ENCODE data around the gene CCL11.
A peak's percentile ranks its signal among the peaks of the same experiment; 100 is the strongest.

Gene CCL11

GRCh38 chr17:34252095-34252443, 33.5 kb upstream of the CCL11 start:
- H3K4me3 ChIP-seq (ENCODE audit: low read depth, low read length), result no peak overlapping the region
- TF ChIP-seq CTCF (IDR thresholded peaks at IDR 0.05; ENCODE audit: low read depth, low read length), result no peak

GRCh38 chr17:34252444-34253138, 33.0 kb upstream of the CCL11 start:
- no peak overlapping the region for H3K4me3 ChIP-seq (ENCODE audit: low read depth, low read length)
- TF ChIP-seq CTCF (IDR thresholded peaks at IDR 0.05; ENCODE audit: low read depth, low read length), result no peak

- no peak for TF ChIP-seq CTCF (IDR thresholded peaks at IDR 0.05; ENCODE audit: low read depth, low read length)
- H3K4me3 ChIP-seq (ENCODE audit: low read depth, low read length), result no peak overlapping the region
Measured at GRCh38 chr17:34253139-34253525, 32.4 kb upstream of the CCL11 start.

- no peak for TF ChIP-seq CTCF (IDR thresholded peaks at IDR 0.05; ENCODE audit: low read depth, low read length)
- H3K4me3 ChIP-seq (ENCODE audit: low read depth, low read length), result no peak overlapping the region
Measured at GRCh38 chr17:34254146-34254545, 31.4 kb upstream of the CCL11 start.

- H3K4me3 ChIP-seq (ENCODE audit: low read depth, low read length), result peak within 1 kb of the TSS; percentile 54
- TF ChIP-seq CTCF (IDR thresholded peaks at IDR 0.05; ENCODE audit: low read depth, low read length), result no peak
Measured at GRCh38 chr17:34254651-34255380, 30.7 kb upstream of the CCL11 start, which contains the start of gene CCL2. Gene CCL2 (plus strand): TSS chr17:34255285. CDS start chr17:34255350, 65 bp downstream.

GRCh38 chr17:34255381-34255732, 30.2 kb upstream of the CCL11 start:
- peak overlapping the region; percentile 54 for H3K4me3 ChIP-seq (ENCODE audit: low read depth, low read length)
- no peak for TF ChIP-seq CTCF (IDR thresholded peaks at IDR 0.05; ENCODE audit: low read depth, low read length)

GRCh38 chr17:34255841-34256240, 29.7 kb upstream of the CCL11 start:
- TF ChIP-seq CTCF (IDR thresholded peaks at IDR 0.05; ENCODE audit: low read depth, low read length), result no peak
- H3K4me3 ChIP-seq (ENCODE audit: low read depth, low read length), result peak overlapping the region; percentile 54
